ENCODE results near the gene ACSM4. TPM values are rescaled to one million over a fixed set of nuclear protein-coding genes. Genes with fewer than 3 reads are reported as not detected.
"Not testable (repeated sequence)": the region's sequence is repeated elsewhere in the genome, so short reads cannot be mapped to it uniquely, and the experiment has no call there.

The ACSM4 gene
- total RNA-seq, 2 experiments from 2014 or later = not detected

GRCh38 chr12:7265251-7265650 is 38.6 kb upstream of the ACSM4 start:
- intact Hi-C loops (cut with DNase I, micrococcal nuclease) = no loop called here
- no peak overlapping the region for H3K4me3 Mint-ChIP-seq
- DNase-seq = no peak
- H3K27me3 Mint-ChIP-seq = peaks cover 8% of the 10 kb centered on the region
- Histone ChIP-seq H3K27me3 (ENCODE audit: control insufficient read depth in 1 of 2, insufficient read depth in 2 of 2, low read length in 2 of 2) (no peaks in the 10 kb centered on the region), H3K9me3 (ENCODE audit: control insufficient read depth in 1 of 2, insufficient read depth in 1 of 2, low read length in 2 of 2) (no peaks in the 10 kb centered on the region), H3K4me3 (ENCODE audit: low read length) (no peak overlapping the region), H3K4me1 (ENCODE audit: insufficient read depth, low read length) (no peaks in the 10 kb centered on the region), H3K27ac (ENCODE audit: low read depth in 1 of 2, low read length in 2 of 2) (no peak overlapping the region), H3K36me3 (ENCODE audit: insufficient read depth, low read length) (no peaks in the 10 kb centered on the region)
- no peak overlapping the region for H3K27ac Mint-ChIP-seq
- POLR2A ChIA-PET = no interaction called here
- CTCF ChIA-PET = no interaction called here
- TF ChIP-seq CTCF (IDR thresholded peaks at IDR 0.05) = no peak
- no peaks in the 10 kb centered on the region for H3K4me1 Mint-ChIP-seq (ENCODE audit: low read depth)
- H3K9me3 Mint-ChIP-seq = no peaks in the 10 kb centered on the region
- ATAC-seq (ENCODE audit: poor library complexity) = no peak
- no peaks in the 10 kb centered on the region for H3K36me3 Mint-ChIP-seq (ENCODE audit: low read depth)

- intact Hi-C loops (cut with DNase I, micrococcal nuclease) = no loop called here
- ChIA-PET CTCF (no interaction called here), POLR2A (no interaction called here)
Measured at GRCh38 chr12:7269273-7269672, 34.6 kb upstream of the ACSM4 start.

GRCh38 chr12:7271893-7272514 is 31.9 kb upstream of the ACSM4 start:
- H3K9me3 ChIP-seq (ENCODE audit: control insufficient read depth in 1 of 2, insufficient read depth in 1 of 2, low read length in 2 of 2) = no peaks in the 10 kb centered on the region
- ChIA-PET CTCF (no interaction called here), POLR2A (no interaction called here)
- no peaks in the 10 kb centered on the region for H3K4me1 ChIP-seq (ENCODE audit: insufficient read depth, low read length)
- DNase-seq = no peak
- intact Hi-C loops (cut with DNase I, micrococcal nuclease) = no loop called here
- no peak for ATAC-seq (ENCODE audit: poor library complexity)
- no peak overlapping the region for H3K27ac ChIP-seq (ENCODE audit: low read depth in 1 of 2, low read length in 2 of 2)
- H3K4me1 Mint-ChIP-seq (ENCODE audit: low read depth) = no peaks in the 10 kb centered on the region
- H3K36me3 Mint-ChIP-seq (ENCODE audit: low read depth) = no peaks in the 10 kb centered on the region
- no peaks in the 10 kb centered on the region for H3K36me3 ChIP-seq (ENCODE audit: insufficient read depth, low read length)
- no peak for TF ChIP-seq CTCF (IDR thresholded peaks at IDR 0.05)
- no peak overlapping the region for H3K4me3 Mint-ChIP-seq
- no peak overlapping the region for H3K4me3 ChIP-seq (ENCODE audit: low read length)
- no peaks in the 10 kb centered on the region for H3K27me3 ChIP-seq (ENCODE audit: control insufficient read depth in 1 of 2, insufficient read depth in 2 of 2, low read length in 2 of 2)
- H3K9me3 Mint-ChIP-seq = no peaks in the 10 kb centered on the region
- H3K27ac Mint-ChIP-seq = no peak overlapping the region
- peaks cover 13% of the 10 kb centered on the region for H3K27me3 Mint-ChIP-seq

More at GRCh38 chr12:7269273-7269672, 34.6 kb upstream of the ACSM4 start:
- no peaks in the 10 kb centered on the region for H3K9me3 ChIP-seq (ENCODE audit: control insufficient read depth in 1 of 2, insufficient read depth in 1 of 2, low read length in 2 of 2)
- peaks cover 13% of the 10 kb centered on the region for H3K27me3 Mint-ChIP-seq
- H3K4me1 Mint-ChIP-seq (ENCODE audit: low read depth) = no peaks in the 10 kb centered on the region
- no peaks in the 10 kb centered on the region for H3K4me1 ChIP-seq (ENCODE audit: insufficient read depth, low read length)
- no peak overlapping the region for H3K4me3 Mint-ChIP-seq
- no peaks in the 10 kb centered on the region for H3K36me3 Mint-ChIP-seq (ENCODE audit: low read depth)
- no peak for ATAC-seq (ENCODE audit: poor library complexity)
- no peaks in the 10 kb centered on the region for H3K9me3 Mint-ChIP-seq
- TF ChIP-seq CTCF (IDR thresholded peaks at IDR 0.05) = no peak
- no peak for DNase-seq
- H3K27ac ChIP-seq (ENCODE audit: low read depth in 1 of 2, low read length in 2 of 2) = no peak overlapping the region
- H3K27ac Mint-ChIP-seq = no peak overlapping the region
- no peaks in the 10 kb centered on the region for H3K36me3 ChIP-seq (ENCODE audit: insufficient read depth, low read length)
- H3K4me3 ChIP-seq (ENCODE audit: low read length) = no peak overlapping the region
- H3K27me3 ChIP-seq (ENCODE audit: control insufficient read depth in 1 of 2, insufficient read depth in 2 of 2, low read length in 2 of 2) = no peaks in the 10 kb centered on the region

- POLR2A ChIA-PET; CTCF ChIA-PET; ATAC-seq (ENCODE audit: poor library complexity); DNase-seq; H3K4me1 ChIP-seq (ENCODE audit: insufficient read depth, low read length); H3K36me3 ChIP-seq (ENCODE audit: insufficient read depth, low read length); H3K27me3 Mint-ChIP-seq; H3K27ac Mint-ChIP-seq; H3K36me3 Mint-ChIP-seq (ENCODE audit: low read depth); H3K4me1 Mint-ChIP-seq (ENCODE audit: low read depth); intact Hi-C loops (cut with DNase I, micrococcal nuclease); H3K4me3 ChIP-seq (ENCODE audit: low read length); H3K4me3 Mint-ChIP-seq; H3K27me3 ChIP-seq (ENCODE audit: control insufficient read depth in 1 of 2, insufficient read depth in 2 of 2, low read length in 2 of 2); H3K9me3 ChIP-seq (ENCODE audit: control insufficient read depth in 1 of 2, insufficient read depth in 1 of 2, low read length in 2 of 2); H3K9me3 Mint-ChIP-seq; H3K27ac ChIP-seq (ENCODE audit: low read depth in 1 of 2, low read length in 2 of 2): not testable (repeated sequence)
Measured at GRCh38 chr12:7275482-7275881, 28.4 kb upstream of the ACSM4 start.

Measured in CD4-positive, alpha-beta T cell (primary cell).